ENCODE data around the gene GRIN2C. TPM values are rescaled to one million over a fixed set of nuclear protein-coding genes. Genes with fewer than 3 reads are reported as not detected.

Gene GRIN2C
- total RNA-seq, 1 experiment from 2014 or later: 0.11 TPM

DNA sequence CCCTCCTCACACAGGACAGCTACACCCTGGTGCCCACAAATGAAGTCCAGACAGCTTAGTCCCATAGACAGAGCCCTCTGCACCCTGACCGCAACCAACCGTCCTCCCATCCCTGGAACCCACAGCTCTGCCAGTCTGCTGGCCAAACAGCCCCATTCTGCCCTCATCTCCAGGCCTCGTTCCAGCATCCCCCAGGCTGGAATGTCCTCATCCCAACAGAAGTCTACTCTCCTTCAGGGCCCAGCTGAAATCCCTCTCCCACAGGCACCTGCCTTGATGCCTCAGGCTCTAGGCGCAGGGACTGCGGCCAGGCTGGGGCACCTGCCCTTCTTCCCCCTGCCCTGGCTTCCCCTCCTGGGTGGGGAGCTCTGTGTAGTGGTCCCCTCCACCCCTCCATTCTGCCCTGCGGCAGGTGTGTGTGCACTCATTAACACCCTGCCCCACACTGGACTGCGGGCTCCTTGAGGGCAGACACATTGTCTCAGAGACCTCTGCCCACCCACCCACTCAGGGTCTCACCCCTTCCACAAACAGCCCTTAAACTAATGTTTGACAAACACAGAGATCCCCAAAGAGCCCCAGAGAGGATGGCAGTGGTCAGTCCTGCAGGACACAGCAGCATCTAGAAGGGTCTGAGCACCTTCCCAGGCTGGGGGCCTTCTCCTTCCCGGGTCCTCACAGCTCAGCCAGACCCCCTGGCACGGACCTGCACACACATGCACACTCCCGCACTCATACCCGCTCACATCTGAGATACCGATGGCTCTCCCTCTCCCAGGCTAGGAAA, 820 bp downstream of the GRIN2C start:
- TF ChIP-seq EZH2 (IDR thresholded peaks at IDR 0.05; ENCODE audit: low read depth) (no peak), CTCF (conservative IDR thresholded peaks at IDR 0.05) (no peak)
- Histone ChIP-seq H3K9me2 (ENCODE audit: insufficient read depth) (no peaks in the 10 kb centered on the region), H3K36me3 (ENCODE audit: low read depth) (no peaks in the 10 kb centered on the region), H3F3A (ENCODE audit: insufficient read depth, low read depth) (peaks cover 2% of the 10 kb centered on the region; the same call in 1 of the 2 replicates), H3K4me2 (no peak overlapping the region), H3K27me3 (ENCODE audit: insufficient read depth, low read depth) (peaks cover 55% of the 10 kb centered on the region), H3K4me3 (no peak overlapping the region), H3K9me3 (ENCODE audit: insufficient read depth, low read depth) (no peaks in the 10 kb centered on the region), H2AFZ (no peak overlapping the region), H3K27ac (no peak overlapping the region), H3K79me2 (ENCODE audit: low read depth) (no peaks in the 10 kb centered on the region), H3K4me1 (replicated peaks; ENCODE audit: insufficient read depth) (no peaks in the 10 kb centered on the region), H4K20me1 (ENCODE audit: insufficient read depth) (no peaks in the 10 kb centered on the region)
- no peak for DNase-seq
- intact Hi-C loops (cut with micrococcal nuclease; ENCODE audit: unreplicated experiment): no loop called here
- ChIA-PET CTCF (interaction anchor here (0.5 to 1.1 kb wide), 4 partner anchors 9 to 201 kb away, joined by 3 to 13 read pairs (median 4); no protein-coding TSS in a partner anchor), POLR2A (ENCODE audit: unreplicated experiment) (no interaction called here)
- no TSS peak for BruUV-seq (replicated peaks)

- Histone ChIP-seq H4K20me1 (ENCODE audit: insufficient read depth) (no peaks in the 10 kb centered on the region), H3K27ac (no peak overlapping the region), H3K27me3 (ENCODE audit: insufficient read depth, low read depth) (peaks cover 68% of the 10 kb centered on the region), H2AFZ (no peak overlapping the region), H3F3A (ENCODE audit: insufficient read depth, low read depth) (no peaks in the 10 kb centered on the region; the same call in 1 of the 2 replicates), H3K79me2 (ENCODE audit: low read depth) (no peaks in the 10 kb centered on the region), H3K4me1 (replicated peaks; ENCODE audit: insufficient read depth) (no peaks in the 10 kb centered on the region), H3K36me3 (ENCODE audit: low read depth) (no peaks in the 10 kb centered on the region), H3K9me2 (ENCODE audit: insufficient read depth) (no peaks in the 10 kb centered on the region), H3K4me2 (no peak overlapping the region), H3K4me3 (no peak overlapping the region), H3K9me3 (ENCODE audit: insufficient read depth, low read depth) (no peaks in the 10 kb centered on the region)
- no peak for TF ChIP-seq CTCF (conservative IDR thresholded peaks at IDR 0.05)
- TF ChIP-seq EZH2 (IDR thresholded peaks at IDR 0.05; ENCODE audit: low read depth): no peak
- ChIA-PET POLR2A (ENCODE audit: unreplicated experiment) (no interaction called here), CTCF (no interaction called here)
- BruUV-seq (replicated peaks): no TSS peak
- DNase-seq: no peak
- intact Hi-C loops (cut with micrococcal nuclease; ENCODE audit: unreplicated experiment): no loop called here
Measured at GRCh38 chr17:74857191-74857590, 2.5 kb downstream of the GRIN2C start.

DNA sequence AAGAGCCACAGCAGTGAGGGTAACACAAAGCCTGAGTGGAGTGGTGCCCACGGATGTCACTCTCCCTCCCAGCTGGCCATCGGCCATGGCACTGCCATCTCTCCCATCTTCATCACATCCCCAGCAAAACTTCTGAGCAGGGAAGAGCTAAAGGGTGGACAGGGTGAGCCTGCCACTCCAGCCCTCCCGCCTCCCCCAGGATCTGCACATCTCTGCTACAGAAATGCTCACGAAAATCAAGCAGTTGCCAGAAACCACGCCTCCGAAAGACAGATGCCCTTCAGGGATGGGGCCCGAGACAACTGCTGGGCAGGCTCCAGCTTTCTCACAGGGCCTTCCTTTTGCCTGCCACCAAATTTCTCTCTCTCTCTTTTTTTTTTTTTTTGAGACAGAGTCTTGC, 3.6 kb downstream of the GRIN2C start:
- Histone ChIP-seq H3K4me3 (no peak overlapping the region), H3K79me2 (ENCODE audit: low read depth) (no peaks in the 10 kb centered on the region), H3K9me2 (ENCODE audit: insufficient read depth) (no peaks in the 10 kb centered on the region), H4K20me1 (ENCODE audit: insufficient read depth) (no peaks in the 10 kb centered on the region), H3K4me2 (no peak overlapping the region), H3K27ac (no peak overlapping the region), H3F3A (ENCODE audit: insufficient read depth, low read depth) (no peaks in the 10 kb centered on the region; the same call in 1 of the 2 replicates), H3K9me3 (ENCODE audit: insufficient read depth, low read depth) (no peaks in the 10 kb centered on the region), H2AFZ (no peak overlapping the region), H3K36me3 (ENCODE audit: low read depth) (no peaks in the 10 kb centered on the region), H3K27me3 (ENCODE audit: insufficient read depth, low read depth) (peaks cover 78% of the 10 kb centered on the region), H3K4me1 (replicated peaks; ENCODE audit: insufficient read depth) (no peaks in the 10 kb centered on the region)
- no TSS peak for BruUV-seq (replicated peaks)
- no peak for TF ChIP-seq EZH2 (IDR thresholded peaks at IDR 0.05; ENCODE audit: low read depth)
- TF ChIP-seq CTCF (conservative IDR thresholded peaks at IDR 0.05): no peak
- intact Hi-C loops (cut with micrococcal nuclease; ENCODE audit: unreplicated experiment): no loop called here
- ChIA-PET CTCF (interaction anchor here (0.6 to 1.0 kb wide), 2 partner anchors 199 to 444 kb away, joined by 3 to 4 read pairs; no protein-coding TSS in a partner anchor), POLR2A (ENCODE audit: unreplicated experiment) (no interaction called here)
- DNase-seq: no peak

All from PC-9 (cell line).